Measurements from ENCODE around the gene NUP93.

- TF ChIP-seq EZH2phosphoT487 (conservative IDR thresholded peaks at IDR 0.05; ENCODE audit: low read length) (no peak), CTCF (IDR thresholded peaks at IDR 0.05; ENCODE audit: insufficient read depth, low read length, poor library complexity, severe bottlenecking) (no peak)
Observed at GRCh38 chr16:56724191-56724590, 5.7 kb upstream of the NUP93 start.

Measured in SU-DHL-6 (cell line).